K562 (cell line): ENCODE results near the gene BCAR1. TPM values are rescaled to one million over a fixed set of nuclear protein-coding genes. Genes with fewer than 3 reads are reported as not detected.

ENCODE experiments used
- CHD1 ChIP-seq: fragments of 200-600 bp; sonication (generic); IDR thresholded peaks from one replicate; pipeline ENCODE4 v1.6.1; 2012; ENCODE audit warnings: mild to moderate bottlenecking, moderate library complexity, low read length, inconsistent platforms
- DPF2 ChIP-seq: fragments of 450-650 bp; IDR thresholded peaks from 2 replicates; pipeline ENCODE4 v1.6.1; 2016
- ELF1 ChIP-seq: fragments of 200-800 bp; sonication (Bioruptor generic); IDR thresholded peaks from 2 replicates; pipeline ENCODE4 v1.6.1; 2016; ENCODE audit warnings: missing genetic modification characterization, missing compliant biosample characterization
- EZH2 ChIP-seq: IDR thresholded peaks from 2 replicates; pipeline ENCODE4 v1.6.1; 2012; ENCODE audit warnings: low read depth, mild to moderate bottlenecking, inconsistent platforms, low read length, borderline replicate concordance
- FOXM1 ChIP-seq, 2 experiments: fragments of 450-650 bp in 1 of 2; sonication (generic) in 1 of 2; formaldehyde crosslinking in 1 of 2; IDR thresholded peaks; 2 replicates each; pipeline versions ENCODE4 v1.6.1 to v1.9.0; 2017 to 2022; ENCODE audit warnings: low read depth in 2 of 2, mild to moderate bottlenecking in 2 of 2, missing genetic modification reagents in 1 of 2, moderate library complexity in 1 of 2
- KAT8 ChIP-seq: fragments of 450-650 bp; IDR thresholded peaks from 2 replicates; pipeline ENCODE4 v1.6.1; 2016; ENCODE audit warnings: low read depth, mild to moderate bottlenecking
- NFXL1 ChIP-seq: fragments of 450-650 bp; formaldehyde crosslinking; IDR thresholded peaks from 2 replicates; pipeline ENCODE4 v1.4.0; 2021; ENCODE audit warnings: mild to moderate bottlenecking
- POLR3A ChIP-seq: IDR thresholded peaks from 2 replicates; pipeline ENCODE4 v1.6.1; 2011; ENCODE audit warnings: borderline replicate concordance, mild to moderate bottlenecking, moderate library complexity; ENCODE audit not compliant: insufficient read length, insufficient read depth; ENCODE audit errors: extremely low read depth
- RAD21 ChIP-seq, 2 experiments: fragments of 250-450 bp in 1 of 2; fragments of 450-650 bp in 1 of 2; sonication (Bioruptor Pico) in 1 of 2; formaldehyde crosslinking in 1 of 2; IDR thresholded peaks in 1 of 2; conservative IDR thresholded peaks in 1 of 2; 2 replicates each; pipeline versions ENCODE4 v1.4.0 to v1.8.0; 2020 to 2022; ENCODE audit warnings: mild to moderate bottlenecking in 2 of 2, moderate library complexity in 1 of 2
- SNRNP70 ChIP-seq: fragments of 200-400 bp; formaldehyde crosslinking; optimal IDR thresholded peaks from 2 replicates; pipeline ENCODE3; 2017; ENCODE audit warnings: low read depth, low read length
- TGIF2 ChIP-seq: sonication (generic); formaldehyde crosslinking; IDR thresholded peaks from 2 replicates; pipeline ENCODE4 v1.8.1; 2022; ENCODE audit warnings: mild to moderate bottlenecking, missing genetic modification reagents, moderate library complexity
- ZBTB1 ChIP-seq: sonication (generic); formaldehyde crosslinking; IDR thresholded peaks from 2 replicates; pipeline ENCODE4 v1.8.1; 2023; ENCODE audit warnings: missing genetic modification reagents, low read depth, mild to moderate bottlenecking, borderline replicate concordance
- ZBTB7A ChIP-seq: IDR thresholded peaks from 2 replicates; pipeline ENCODE4 v1.6.1; 2011; ENCODE audit warnings: low read depth, mild to moderate bottlenecking, low read length, moderate library complexity, borderline replicate concordance; ENCODE audit not compliant: control insufficient read depth
- ZKSCAN3 ChIP-seq: fragments of 250-450 bp; sonication (Bioruptor Pico); IDR thresholded peaks from 2 replicates; pipeline ENCODE4 v1.4.0; 2020
- ZNF121 ChIP-seq: sonication (generic); formaldehyde crosslinking; conservative IDR thresholded peaks from 2 replicates; pipeline ENCODE4 v1.8.0; 2022; ENCODE audit warnings: missing genetic modification reagents
- ZNF143 ChIP-seq: sonication (generic); formaldehyde crosslinking; IDR thresholded peaks from 2 replicates; pipeline ENCODE4 v1.9.0; 2022; ENCODE audit warnings: mild to moderate bottlenecking, missing genetic modification reagents
- ZNF584 ChIP-seq: fragments of 200-800 bp; sonication (Bioruptor generic); IDR thresholded peaks from 2 replicates; pipeline ENCODE4 v1.6.1; 2016; ENCODE audit warnings: low read depth, mild to moderate bottlenecking, missing genetic modification characterization, missing compliant biosample characterization
- ZNF696 ChIP-seq: fragments of 250-450 bp; sonication (Bioruptor Pico); conservative IDR thresholded peaks from 2 replicates; pipeline ENCODE4 v1.4.0; 2020; ENCODE audit warnings: mild to moderate bottlenecking, moderate library complexity
- polyA plus RNA-seq, 8 experiments: library from polyadenylated mRNA; depleted of rRNA in 4 of 8; stranded (reverse) in 5 of 8; unstranded in 3 of 8; fragments of >200 nt; fragmentation: Nextera tagmentation in 2 of 8; fragmentation: Illumina TruSeq in 1 of 8; extraction: Ambion mirVana in 2 of 8; extraction: Trizol in 1 of 8; gene quantifications; 2 replicates each; pipeline versions ENCODE4 v1.2.1 to v1.2.3, GENCODE V29; 2011 to 2014; ENCODE audit warnings: inconsistent platforms in 1 of 8, missing spikeins in 1 of 8
- total RNA-seq, 7 experiments: library from RNA; depleted of rRNA in 6 of 7; stranded (reverse); fragments of >200 nt in 6 of 7; fragmentation: Illumina TruSeq in 2 of 7; extraction: Trizol in 2 of 7; gene quantifications; 2 replicates each; pipeline versions ENCODE4 v1.2.1 to v1.2.3, GENCODE V29; 2011 to 2021; ENCODE audit warnings: low replicate concordance in 1 of 7
- TF ChIP-seq, protein P1 (sequence below): fragments of 450-650 bp; IDR thresholded peaks from 2 replicates; pipeline ENCODE4 v1.6.1; 2014; ENCODE audit warnings: low read depth, mild to moderate bottlenecking, moderate library complexity, borderline replicate concordance
- TF ChIP-seq, protein P2 (sequence below): sonication (generic); formaldehyde crosslinking; IDR thresholded peaks from 2 replicates; pipeline ENCODE4 v1.8.0; 2023; ENCODE audit warnings: mild to moderate bottlenecking, missing genetic modification reagents

BCAR1 gene
- total and polyA plus RNA-seq, 9 of the 15 experiments (the other 6 are each of a cell fraction or from before 2014, with no cell fraction given), result 0.10 to 26.3 (median 3.6) TPM

DNA sequence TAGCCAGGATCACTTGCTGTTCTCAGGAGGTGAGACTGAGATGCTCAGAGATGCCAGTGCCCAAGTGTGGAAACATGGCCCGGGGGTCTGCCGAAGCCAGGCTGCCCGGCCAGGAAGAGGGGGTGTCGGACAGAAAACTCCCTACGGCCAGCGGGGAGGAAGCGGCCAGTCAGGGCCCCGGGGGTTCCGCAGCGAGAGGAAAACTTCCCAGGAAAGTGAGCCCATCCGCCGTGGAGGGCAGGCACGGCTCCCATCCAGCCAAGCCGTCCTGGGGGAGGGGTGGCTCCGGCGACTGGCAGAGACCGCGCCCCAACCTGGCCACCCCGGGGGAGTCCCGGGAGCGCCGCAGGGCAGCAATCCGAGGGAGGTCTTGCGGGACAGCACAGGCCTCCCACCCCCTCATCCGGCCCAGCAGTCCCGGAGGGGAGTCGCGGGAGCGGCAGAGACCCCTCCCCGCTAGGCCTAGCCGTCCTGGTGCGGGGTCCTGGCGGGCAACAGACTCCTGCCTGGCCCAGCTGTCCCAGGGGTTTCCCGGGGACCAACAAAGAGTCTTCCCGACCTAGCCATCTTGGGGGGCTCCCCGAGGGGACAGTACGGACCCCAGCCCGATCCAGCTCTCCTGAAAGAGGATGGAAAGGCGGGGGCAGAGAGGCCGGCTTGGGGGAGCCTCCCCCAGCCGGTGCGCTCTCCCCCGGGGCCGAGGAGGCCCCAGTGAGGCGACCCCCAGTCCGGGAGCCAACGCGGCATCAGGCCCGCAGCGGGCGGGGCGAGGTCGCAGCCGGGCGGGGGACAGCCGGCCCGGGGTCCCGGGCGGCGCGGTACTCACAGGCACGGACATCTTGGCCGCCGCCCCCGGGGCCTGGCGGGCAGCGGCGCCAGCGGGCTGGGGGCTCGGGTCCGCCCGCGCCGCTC is 13.8 kb upstream of the BCAR1 start (continued):
- TF ChIP-seq, protein P1, sequence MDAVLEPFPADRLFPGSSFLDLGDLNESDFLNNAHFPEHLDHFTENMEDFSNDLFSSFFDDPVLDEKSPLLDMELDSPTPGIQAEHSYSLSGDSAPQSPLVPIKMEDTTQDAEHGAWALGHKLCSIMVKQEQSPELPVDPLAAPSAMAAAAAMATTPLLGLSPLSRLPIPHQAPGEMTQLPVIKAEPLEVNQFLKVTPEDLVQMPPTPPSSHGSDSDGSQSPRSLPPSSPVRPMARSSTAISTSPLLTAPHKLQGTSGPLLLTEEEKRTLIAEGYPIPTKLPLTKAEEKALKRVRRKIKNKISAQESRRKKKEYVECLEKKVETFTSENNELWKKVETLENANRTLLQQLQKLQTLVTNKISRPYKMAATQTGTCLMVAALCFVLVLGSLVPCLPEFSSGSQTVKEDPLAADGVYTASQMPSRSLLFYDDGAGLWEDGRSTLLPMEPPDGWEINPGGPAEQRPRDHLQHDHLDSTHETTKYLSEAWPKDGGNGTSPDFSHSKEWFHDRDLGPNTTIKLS, result no peak
- TF ChIP-seq DPF2 (no peak), ZBTB7A (peak; percentile 80; the same call in 1 of the 2 replicates), POLR3A (no peak), NFXL1 (CRISPR knock-in tag) (no peak), ZNF121 (CRISPR knock-in tag) (no peak), EZH2 (no peak), SNRNP70 (no peak), CHD1 (peak; percentile 23), ZKSCAN3 (CRISPR knock-in tag) (no peak), TGIF2 (CRISPR knock-in tag) (no peak), ZNF696 (CRISPR knock-in tag) (no peak), ZNF584 (CRISPR knock-in tag) (no peak), ELF1 (tag) (no peak), ZBTB1 (CRISPR knock-in tag) (no peak), ZNF143 (no peak), FOXM1 (IDR thresholded peaks at IDR 0.05; ENCODE audit: low read depth) (no peak), FOXM1 (CRISPR knock-in tag; IDR thresholded peaks at IDR 0.05; ENCODE audit: low read depth) (0 out of 2 replicates have a peak, but pooled peaks have one; percentile 62), KAT8 (no peak), RAD21 (CRISPR knock-in tag; conservative IDR thresholded peaks at IDR 0.05 in 1 of 2, IDR thresholded peaks at IDR 0.05 in 1 of 2) (no peak)
- TF ChIP-seq, protein P2, sequence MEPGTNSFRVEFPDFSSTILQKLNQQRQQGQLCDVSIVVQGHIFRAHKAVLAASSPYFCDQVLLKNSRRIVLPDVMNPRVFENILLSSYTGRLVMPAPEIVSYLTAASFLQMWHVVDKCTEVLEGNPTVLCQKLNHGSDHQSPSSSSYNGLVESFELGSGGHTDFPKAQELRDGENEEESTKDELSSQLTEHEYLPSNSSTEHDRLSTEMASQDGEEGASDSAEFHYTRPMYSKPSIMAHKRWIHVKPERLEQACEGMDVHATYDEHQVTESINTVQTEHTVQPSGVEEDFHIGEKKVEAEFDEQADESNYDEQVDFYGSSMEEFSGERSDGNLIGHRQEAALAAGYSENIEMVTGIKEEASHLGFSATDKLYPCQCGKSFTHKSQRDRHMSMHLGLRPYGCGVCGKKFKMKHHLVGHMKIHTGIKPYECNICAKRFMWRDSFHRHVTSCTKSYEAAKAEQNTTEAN, result no peak
